Stimulated activated CD4-positive, alpha-beta T cell treated with anti-CD3 and anti-CD28 coated beads, Interleukin-1b, Interleukin-23, amount 100 ng/mL, for 1 hour (primary cell): ENCODE data around the gene AIFM1.
A peak's percentile ranks its signal among the peaks of the same experiment; 100 is the strongest.

ENCODE experiments used
- DNase-seq, 2 donors: peaks; one replicate each; pipeline ENCODE4 v3.0.0-alpha.2; 2020; ENCODE audit warnings: low read depth in 2 of 2

AIFM1 gene

GRCh38 chrX:130170752-130171445, 5.3 kb upstream of the AIFM1 start:
- DNase-seq = peak in 1 of 2 donors; percentile 3

DNA sequence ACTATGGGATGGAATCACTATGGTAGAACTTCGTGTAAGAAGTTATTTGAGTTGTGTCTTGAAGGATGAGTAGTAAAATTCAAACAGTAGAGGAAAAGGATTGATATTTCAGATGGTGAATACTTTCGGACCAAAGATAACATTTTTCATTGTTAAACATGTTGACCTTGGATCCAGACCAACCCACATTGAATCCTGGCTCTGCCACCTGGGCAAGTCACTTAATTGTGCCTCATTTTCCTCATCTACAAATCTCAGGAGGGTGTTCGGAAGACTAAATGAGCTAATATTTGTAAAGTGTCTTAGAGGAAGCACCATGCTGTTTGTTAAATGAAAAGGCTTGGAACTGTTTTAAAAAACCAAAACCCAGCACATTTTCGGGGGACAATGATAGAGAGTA, 1.4 kb upstream of the AIFM1 start:
- DNase-seq = no peak

GRCh38 chrX:130166503-130166777, 799 bp upstream of the AIFM1 start:
- no peak for DNase-seq

GRCh38 chrX:130165181-130165702, 399 bp downstream of the AIFM1 start:
- DNase-seq = no peak

- DNase-seq = no peak
These were observed 2.2 kb downstream of the AIFM1 start for GRCh38 chrX:130163398-130163797.

- DNase-seq = no peak
These were observed 3.4 kb downstream of the AIFM1 start for GRCh38 chrX:130162094-130162735.

DNA sequence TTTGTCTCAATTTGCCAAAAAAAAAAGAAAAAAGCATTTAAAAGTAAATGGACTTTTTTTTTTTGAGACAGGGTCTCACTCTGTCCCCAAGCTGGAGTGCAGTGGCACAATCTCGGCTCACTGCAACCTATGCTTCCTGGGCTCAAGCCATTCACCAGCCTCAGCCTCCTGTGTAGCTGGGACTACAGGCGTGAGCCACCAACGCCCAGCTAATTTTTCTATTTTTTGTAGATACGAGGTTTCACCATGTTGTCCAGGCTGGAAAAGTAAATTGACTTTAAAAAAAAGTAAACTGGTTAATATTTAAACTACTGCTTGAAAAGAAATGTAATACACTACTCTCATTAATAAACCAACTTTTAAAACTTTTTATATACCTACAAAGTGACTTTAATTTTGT, 5.9 kb downstream of the AIFM1 start:
- DNase-seq = no peak

GRCh38 chrX:130158311-130158710, 7.3 kb downstream of the AIFM1 start:
- DNase-seq = no peak

GRCh38 chrX:130155564-130155963, 10.1 kb downstream of the AIFM1 start:
- DNase-seq = no peak

GRCh38 chrX:130147631-130148030, 18.0 kb downstream of the AIFM1 start:
- DNase-seq = no peak

- DNase-seq = no peak
These were observed 20.5 kb downstream of the AIFM1 start for GRCh38 chrX:130145123-130145522.

GRCh38 chrX:130144509-130144908, 21.1 kb downstream of the AIFM1 start:
- DNase-seq = no peak

DNA sequence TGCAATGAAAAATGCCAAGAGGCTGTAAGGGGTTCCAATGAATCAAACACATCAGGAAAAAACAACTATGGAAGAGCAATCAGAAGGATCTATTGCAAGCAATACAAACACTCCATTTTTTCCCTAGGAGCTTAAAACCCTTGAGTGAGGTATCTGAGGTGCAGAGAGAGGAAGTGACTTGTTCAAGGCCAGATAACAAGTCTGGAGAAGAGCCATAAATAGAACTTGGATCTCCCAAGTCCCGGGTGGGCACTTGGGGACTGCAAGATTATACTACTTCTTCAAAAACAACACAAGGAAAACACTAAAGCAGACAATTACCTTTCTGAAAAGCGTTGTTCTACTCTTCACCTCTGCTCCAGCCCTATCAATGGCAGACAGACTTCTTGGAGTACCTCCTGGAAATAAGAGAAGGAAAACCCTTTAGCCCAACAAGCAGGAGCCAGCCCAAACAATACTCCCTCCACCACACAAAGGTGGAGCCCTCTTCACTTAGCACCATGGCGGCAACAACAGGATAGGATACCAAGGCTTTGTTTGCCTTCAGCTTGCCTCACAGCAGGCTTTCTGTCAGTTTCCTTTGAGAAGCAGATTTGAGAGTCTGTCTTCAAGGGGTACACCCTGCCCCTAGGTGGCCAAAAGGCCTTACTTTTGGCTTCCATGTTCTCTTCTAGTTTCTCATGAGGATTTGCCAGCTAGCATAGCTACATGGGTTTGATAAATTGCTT, 26.0 kb downstream of the AIFM1 start:
- no peak for DNase-seq

GRCh38 chrX:130136961-130137360, 28.7 kb downstream of the AIFM1 start:
- no peak for DNase-seq

GRCh38 chrX:130136496-130136895, 29.1 kb downstream of the AIFM1 start:
- no peak for DNase-seq

GRCh38 chrX:130130990-130131389, 34.7 kb downstream of the AIFM1 start:
- DNase-seq = no peak

GRCh38 chrX:130125091-130125874, 40.4 kb downstream of the AIFM1 start:
- no peak for DNase-seq

GRCh38 chrX:130124577-130124976, 41.1 kb downstream of the AIFM1 start:
- no peak for DNase-seq

- DNase-seq = no peak
These were observed 44.2 kb downstream of the AIFM1 start for GRCh38 chrX:130121505-130121800.

DNA sequence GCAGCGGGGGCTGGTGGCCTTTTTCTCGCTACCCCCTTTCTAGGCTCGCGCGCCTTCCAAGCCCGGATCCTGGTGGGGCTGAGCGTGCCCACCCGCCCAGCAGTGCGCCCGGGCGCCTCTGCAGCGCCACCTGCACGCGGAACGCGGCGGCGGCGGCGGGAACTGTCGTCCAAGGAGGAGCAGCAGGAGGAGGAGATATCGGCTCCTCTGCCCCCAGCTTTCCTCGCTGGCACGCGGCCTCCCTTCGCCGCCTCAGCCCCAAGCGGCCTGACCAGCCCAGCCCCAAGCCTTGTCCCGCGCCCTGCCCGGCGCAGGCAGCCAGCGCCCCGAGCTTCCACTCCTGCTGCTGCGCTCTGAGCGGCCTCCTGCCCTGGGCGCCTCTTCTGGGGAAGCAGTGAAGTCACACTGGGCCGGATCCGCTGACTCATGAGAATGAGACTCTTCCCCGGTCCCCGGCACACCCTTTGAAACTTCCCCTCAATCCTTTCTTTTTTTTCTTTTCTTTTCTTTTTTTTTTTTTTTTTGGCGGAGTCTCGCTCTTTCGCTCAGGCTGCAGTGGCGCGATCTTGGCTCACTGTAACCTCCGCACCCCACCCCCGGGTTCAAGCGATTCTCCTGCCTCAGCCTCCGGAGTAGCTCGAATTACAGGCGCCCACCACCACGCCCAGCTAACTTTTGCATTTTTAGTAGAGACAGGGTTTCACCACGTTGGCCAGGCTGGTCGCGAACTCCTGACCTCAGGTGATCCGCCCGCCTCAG, 44.7 kb downstream of the AIFM1 start:
- peak; percentile 14 to 44 for DNase-seq

- DNase-seq = no peak
These were observed 45.3 kb downstream of the AIFM1 start for GRCh38 chrX:130120321-130120731.
